ENCODE measurements around the gene NFATC1. TPM values are rescaled to one million over a fixed set of nuclear protein-coding genes. Genes with fewer than 3 reads are reported as not detected.
A peak's percentile ranks its signal among the peaks of the same experiment; 100 is the strongest.

NFATC1 gene
- total RNA-seq, 2 experiments from 2014 or later = 97.2 to 98.3 TPM

DNA sequence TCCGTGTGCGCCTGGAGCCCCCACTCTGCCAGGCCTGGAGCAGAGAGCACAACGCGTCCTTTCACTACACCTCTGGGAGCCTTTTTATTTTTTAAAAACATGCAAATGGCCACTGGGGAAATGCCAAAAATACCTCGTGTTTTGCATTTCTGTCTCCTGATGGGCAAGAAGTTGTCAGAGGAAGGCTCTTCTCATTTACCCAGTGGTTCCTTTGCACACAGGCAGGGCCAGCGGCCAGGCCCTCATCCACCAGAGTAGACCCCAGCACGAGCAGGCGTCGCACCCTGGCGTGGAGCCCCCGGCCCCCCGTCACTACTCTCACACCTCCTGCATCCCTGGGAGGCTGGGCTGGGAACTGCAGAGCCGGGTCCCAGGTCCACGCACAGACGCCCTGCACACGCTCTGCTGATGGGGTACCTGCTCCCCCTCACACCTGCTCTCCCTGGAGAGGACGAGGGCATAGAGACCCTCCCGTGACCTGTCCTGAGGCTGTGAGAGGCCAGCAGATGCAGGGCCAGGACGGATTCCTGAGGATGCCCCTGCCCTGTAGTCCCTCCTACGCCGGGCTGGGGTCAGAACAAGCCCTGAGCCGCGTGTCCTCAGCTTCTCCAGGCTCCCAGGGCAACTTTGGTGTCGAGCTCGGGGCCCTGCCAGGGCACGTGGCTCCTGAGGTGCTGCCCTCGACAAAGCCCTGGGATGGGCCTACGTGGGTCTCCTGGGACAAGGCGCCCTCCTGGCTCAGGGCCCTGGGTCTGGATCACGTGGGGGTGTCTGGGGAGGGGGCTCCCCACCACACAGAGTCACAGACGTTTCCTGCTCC lies 65.0 kb downstream of the NFATC1 start:
- ChIA-PET CTCF (no interaction called here), POLR2A (no interaction called here)
- peaks cover 15% of the 10 kb centered on the region for H3K4me1 Mint-ChIP-seq (ENCODE audit: low read depth)
- no peaks in the 10 kb centered on the region for H3K27me3 Mint-ChIP-seq
- TF ChIP-seq CTCF (IDR thresholded peaks at IDR 0.05) = no peak
- ATAC-seq (no peak), DNase-seq (no peak)
- no peak overlapping the region for H3K4me3 Mint-ChIP-seq
- intact Hi-C loops (cut with micrococcal nuclease) = no loop called here
- H3K9me3 Mint-ChIP-seq = no peaks in the 10 kb centered on the region
- peak overlapping the region; percentile 82 for H3K27ac Mint-ChIP-seq
- H3K36me3 Mint-ChIP-seq (ENCODE audit: low read depth) = peaks cover 29% of the 10 kb centered on the region

DNA sequence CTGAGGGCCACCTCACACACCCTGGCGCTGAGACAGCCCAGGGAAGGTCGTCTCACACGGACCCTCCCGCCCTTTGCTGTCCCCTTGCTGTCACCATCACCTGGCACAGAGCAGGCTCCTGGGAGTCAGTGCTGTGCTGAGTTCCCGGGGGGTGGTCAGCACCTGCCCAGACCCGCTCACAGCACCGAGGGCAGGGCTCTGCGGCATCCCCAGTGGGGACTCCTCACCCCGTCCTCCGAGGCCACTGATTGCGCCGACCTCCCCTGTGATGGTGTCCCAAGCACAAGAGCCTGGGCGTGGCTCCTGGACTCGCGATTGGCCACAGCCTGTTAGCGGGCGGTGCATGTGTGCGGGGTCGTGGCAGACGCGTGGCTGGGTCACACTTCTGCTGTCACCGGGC lies 65.9 kb downstream of the NFATC1 start:
- intact Hi-C loops (cut with micrococcal nuclease) = no loop called here
- Mint-ChIP-seq H3K9me3 (no peaks in the 10 kb centered on the region), H3K4me3 (no peak overlapping the region), H3K36me3 (ENCODE audit: low read depth) (peaks cover 29% of the 10 kb centered on the region), H3K27ac (no peak overlapping the region), H3K27me3 (no peaks in the 10 kb centered on the region), H3K4me1 (ENCODE audit: low read depth) (peaks cover 15% of the 10 kb centered on the region)
- POLR2A ChIA-PET = no interaction called here
- TF ChIP-seq CTCF (IDR thresholded peaks at IDR 0.05) = no peak
- no peak for ATAC-seq
- CTCF ChIA-PET = no interaction called here
- no peak for DNase-seq

- Mint-ChIP-seq H3K27me3 (no peaks in the 10 kb centered on the region), H3K4me1 (ENCODE audit: low read depth) (peaks cover 19% of the 10 kb centered on the region), H3K36me3 (ENCODE audit: low read depth) (peaks cover 41% of the 10 kb centered on the region), H3K4me3 (no peak overlapping the region), H3K9me3 (no peaks in the 10 kb centered on the region), H3K27ac (no peak overlapping the region)
- ATAC-seq (no peak), DNase-seq (no peak)
- TF ChIP-seq CTCF (IDR thresholded peaks at IDR 0.05) = no peak
- ChIA-PET POLR2A (no interaction called here), CTCF (no interaction called here)
- intact Hi-C loops (cut with micrococcal nuclease) = no loop called here
Measured at GRCh38 chr18:79463424-79463960, 67.8 kb downstream of the NFATC1 start.

GRCh38 chr18:79465392-79465991 lies 69.8 kb downstream of the NFATC1 start:
- H3K27me3 Mint-ChIP-seq = no peaks in the 10 kb centered on the region
- ATAC-seq (no peak), DNase-seq (no peak)
- peaks cover 45% of the 10 kb centered on the region for H3K36me3 Mint-ChIP-seq (ENCODE audit: low read depth)
- no peak overlapping the region for H3K4me3 Mint-ChIP-seq
- no peak for TF ChIP-seq CTCF (IDR thresholded peaks at IDR 0.05)
- H3K27ac Mint-ChIP-seq = peak overlapping the region; percentile 24
- ChIA-PET POLR2A (no interaction called here), CTCF (no interaction called here)
- H3K4me1 Mint-ChIP-seq (ENCODE audit: low read depth) = peaks cover 8% of the 10 kb centered on the region
- intact Hi-C loops (cut with micrococcal nuclease) = no loop called here
- no peaks in the 10 kb centered on the region for H3K9me3 Mint-ChIP-seq

DNA sequence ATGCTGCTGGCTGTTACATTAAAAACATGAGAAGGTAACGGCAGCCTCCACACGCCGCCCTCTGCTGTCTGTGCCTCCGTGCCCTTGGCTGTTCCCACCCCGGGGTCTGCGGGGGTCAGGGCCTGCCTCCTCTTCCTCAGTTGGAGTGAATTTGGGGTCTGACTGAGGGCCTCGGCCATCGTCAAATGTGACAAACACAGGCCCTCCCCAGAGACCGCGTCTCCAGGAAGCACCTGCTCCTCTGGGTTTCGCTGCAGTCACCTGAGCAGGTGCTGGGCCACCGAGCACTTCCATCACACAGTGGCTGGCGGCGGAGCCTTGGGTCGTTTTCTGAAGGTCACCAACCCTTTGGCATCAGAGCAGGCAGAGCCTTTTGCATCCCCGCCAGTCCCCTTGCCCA lies 70.9 kb downstream of the NFATC1 start:
- ATAC-seq = no peak
- no peak for DNase-seq
- Mint-ChIP-seq H3K27ac (no peak overlapping the region), H3K4me1 (ENCODE audit: low read depth) (peaks cover 8% of the 10 kb centered on the region), H3K27me3 (no peaks in the 10 kb centered on the region), H3K4me3 (no peak overlapping the region), H3K9me3 (no peaks in the 10 kb centered on the region), H3K36me3 (ENCODE audit: low read depth) (peaks cover 51% of the 10 kb centered on the region)
- intact Hi-C loops (cut with micrococcal nuclease) = no loop called here
- POLR2A ChIA-PET = no interaction called here
- no peak for TF ChIP-seq CTCF (IDR thresholded peaks at IDR 0.05)
- CTCF ChIA-PET = no interaction called here

Measured in activated CD8-positive, alpha-beta T cell treated with anti-CD3 and anti-CD28 coated beads for 36 hours (primary cell).